GM10248 (cell line): ENCODE data around the gene LHX6.

ENCODE experiments used
- CTCF ChIA-PET: fragments of 300-600 bp; sonication (Branson Sonifier 250); formaldehyde crosslinking; extraction: SDS; loops from one replicate; lab custom pipeline; 2021; ENCODE audit warnings: antibody characterized with exemption; lab: Yijun Ruan, JAX
- POLR2A ChIA-PET: fragments of 350-650 bp; sonication (Branson Sonifier 250); formaldehyde crosslinking; extraction: SDS; loops from one replicate; lab custom pipeline; 2020; ENCODE audit warnings: antibody characterized with exemption; lab: Yijun Ruan, JAX
- DNase-seq: peaks from one replicate; pipeline ENCODE4 v3.0.0; 2012; ENCODE audit errors: extremely low spot score
- CTCF ChIP-seq: IDR thresholded peaks from 2 replicates; pipeline ENCODE4 v1.5.1; 2012; ENCODE audit warnings: mild to moderate bottlenecking, low read depth; ENCODE audit errors: extremely low read depth, missing control alignments, control extremely low read depth

Gene LHX6

GRCh38 chr9:122218935-122219855, 9.6 kb downstream of the LHX6 start:
- TF ChIP-seq CTCF = no peak
- POLR2A ChIA-PET = no interaction called here
- CTCF ChIA-PET = no interaction called here
- DNase-seq = peak; percentile 23

- no peak for TF ChIP-seq CTCF
- peak; percentile 19 for DNase-seq
- ChIA-PET POLR2A (no interaction called here), CTCF (no interaction called here)
These were observed 10.5 kb downstream of the LHX6 start for GRCh38 chr9:122218071-122218934.

GRCh38 chr9:122217640-122218039, 11.1 kb downstream of the LHX6 start:
- CTCF ChIA-PET = no interaction called here
- TF ChIP-seq CTCF = no peak
- POLR2A ChIA-PET = no interaction called here
- no peak for DNase-seq

- POLR2A ChIA-PET = no interaction called here
These were observed 11.8 kb downstream of the LHX6 start for GRCh38 chr9:122216798-122217418.

GRCh38 chr9:122216138-122216797, 12.5 kb downstream of the LHX6 start:
- DNase-seq = no peak
- TF ChIP-seq CTCF = no peak
- POLR2A ChIA-PET = no interaction called here
- CTCF ChIA-PET = interaction anchor here (1.5 kb wide), 1 partner anchor 94 kb away, joined by 3 read pairs; no protein-coding TSS in a partner anchor

More at GRCh38 chr9:122216798-122217418, 11.8 kb downstream of the LHX6 start:
- CTCF ChIA-PET = interaction anchor here (1.5 kb wide), 1 partner anchor 94 kb away, joined by 3 read pairs; no protein-coding TSS in a partner anchor
- no peak for TF ChIP-seq CTCF
- no peak for DNase-seq
